ENCODE data around the gene CHD2.

CHD2 gene

DNA sequence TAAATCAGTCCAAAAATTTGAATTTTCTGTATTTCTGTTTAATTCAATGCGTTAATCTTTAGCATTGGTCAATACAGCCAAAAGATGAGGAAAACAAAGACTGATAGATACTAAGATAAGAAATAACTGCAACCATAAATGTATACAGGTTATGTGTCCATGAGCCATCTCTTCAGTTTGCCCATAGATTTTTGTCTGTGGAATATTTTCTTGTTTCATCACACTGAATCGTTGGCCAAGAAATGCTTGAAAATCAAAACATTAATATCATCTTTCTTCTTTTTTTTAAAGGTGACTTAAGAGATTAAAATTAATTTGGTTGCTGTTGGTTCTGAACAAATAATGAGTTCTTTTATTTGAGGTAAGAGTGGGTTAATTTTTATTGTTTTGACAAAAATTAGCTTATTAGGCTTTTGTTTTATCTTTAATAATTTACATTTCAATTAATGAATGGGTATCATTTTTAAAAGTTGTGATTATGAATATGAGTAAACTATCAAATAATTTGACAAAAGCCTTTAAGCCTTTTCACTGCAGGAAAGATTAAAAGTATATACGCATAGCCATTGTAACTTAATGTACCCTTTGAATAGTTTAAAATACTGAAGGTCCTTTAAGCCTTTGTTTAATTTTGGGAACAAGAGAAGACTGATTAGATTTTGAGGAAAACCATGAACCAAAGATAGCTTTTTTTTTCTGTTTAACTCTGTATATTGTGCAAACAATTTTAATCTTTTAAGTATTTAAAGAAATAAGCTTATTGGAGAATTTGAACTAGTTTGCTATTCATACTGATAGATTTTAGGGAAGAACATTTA lies 14.7 kb upstream of the CHD2 start:
- no peak for DNase-seq

- DNase-seq = no peak
These were observed 14.0 kb upstream of the CHD2 start for GRCh38 chr15:92886042-92886537.

- DNase-seq = no peak
These were observed 13.3 kb upstream of the CHD2 start for GRCh38 chr15:92886815-92887214.

DNA sequence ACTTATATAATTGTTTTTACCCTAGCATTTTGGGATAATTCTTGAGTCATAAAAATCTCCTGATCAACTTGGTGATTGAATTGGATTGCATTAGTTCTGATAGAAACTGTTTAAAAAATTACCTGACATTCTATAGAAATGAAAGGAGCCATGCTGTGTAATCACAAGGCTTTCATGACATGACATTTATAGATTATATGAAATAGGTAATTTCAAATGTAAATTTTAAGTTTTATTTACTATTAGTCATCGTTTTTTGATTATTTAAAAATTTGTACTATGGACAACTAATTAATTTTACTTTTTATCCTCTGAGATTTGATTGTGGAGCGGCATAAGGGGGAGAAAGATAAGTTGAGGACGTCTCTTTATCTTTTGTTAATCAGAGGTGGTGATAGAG lies 12.3 kb upstream of the CHD2 start:
- no peak for DNase-seq

DNA sequence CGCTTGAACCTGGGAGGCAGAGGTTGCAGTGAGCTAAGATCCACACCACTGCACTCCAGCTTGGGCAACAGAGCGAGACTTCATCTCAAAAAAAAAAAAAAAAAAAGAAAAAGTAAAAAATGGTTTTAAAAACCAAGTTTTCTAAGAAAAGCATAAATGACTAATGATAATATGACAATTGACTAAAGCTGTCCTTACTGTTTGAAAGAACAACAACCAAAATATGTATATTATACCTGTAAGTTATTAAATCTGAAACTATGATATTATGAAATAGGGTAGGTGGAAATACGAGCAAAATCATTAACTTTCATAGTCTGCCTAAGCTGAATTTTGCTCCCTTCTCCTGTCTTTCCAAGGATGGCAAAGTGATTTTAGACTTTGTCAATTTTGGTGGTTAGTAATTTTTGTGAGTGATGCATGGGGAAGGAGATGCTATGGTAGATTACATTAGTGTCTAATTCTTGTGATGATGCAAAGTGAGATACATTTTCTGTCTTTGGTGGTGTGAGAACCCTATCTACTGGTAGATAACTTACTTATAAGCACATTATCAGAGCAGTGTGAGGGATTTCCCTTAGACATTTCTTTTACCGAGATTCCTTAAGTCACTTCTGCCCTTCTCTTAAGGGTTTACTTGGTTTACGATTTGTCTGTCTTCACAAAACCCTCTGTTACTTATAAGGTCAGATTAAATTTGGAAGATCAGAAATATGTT lies 10.6 kb upstream of the CHD2 start:
- no peak for DNase-seq

- DNase-seq = no peak
These were observed 8.5 kb upstream of the CHD2 start for GRCh38 chr15:92891533-92892200.

DNA sequence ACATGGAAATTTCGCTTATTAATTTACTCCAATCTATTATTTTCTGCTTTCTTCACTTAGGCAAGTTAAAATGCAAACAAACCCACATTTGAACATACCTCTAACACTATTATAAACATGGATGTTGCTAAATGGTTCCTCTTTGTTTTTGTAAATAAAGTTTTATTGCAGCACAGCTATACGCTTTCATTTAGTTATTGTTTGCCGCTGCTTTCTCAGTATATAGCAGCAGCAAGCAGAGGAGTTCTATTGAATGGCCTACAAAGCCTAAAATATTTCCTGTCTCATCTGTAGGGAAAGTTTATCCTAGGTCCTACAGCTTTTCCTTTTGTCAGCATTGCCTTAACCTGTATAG lies 7.9 kb upstream of the CHD2 start:
- no peak for DNase-seq

DNA sequence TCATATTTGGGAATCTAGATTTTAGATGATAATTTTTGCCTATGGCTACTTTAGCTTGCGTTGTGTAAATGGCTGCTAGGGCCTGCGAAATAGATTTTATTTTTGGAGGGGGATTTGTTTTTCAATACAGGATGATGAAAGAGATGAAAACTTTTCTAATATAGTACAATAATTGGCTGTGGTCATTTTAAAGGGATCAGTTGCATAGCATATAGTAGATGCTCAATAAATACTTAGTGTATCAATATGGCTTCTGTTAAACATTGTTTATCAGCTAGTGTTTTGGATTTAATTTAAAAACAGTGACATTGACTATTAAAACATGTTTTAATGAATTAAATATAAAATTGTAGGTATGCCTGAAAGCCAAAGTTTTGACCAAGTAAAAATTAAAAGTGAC lies 6.9 kb upstream of the CHD2 start:
- no peak for DNase-seq

DNA sequence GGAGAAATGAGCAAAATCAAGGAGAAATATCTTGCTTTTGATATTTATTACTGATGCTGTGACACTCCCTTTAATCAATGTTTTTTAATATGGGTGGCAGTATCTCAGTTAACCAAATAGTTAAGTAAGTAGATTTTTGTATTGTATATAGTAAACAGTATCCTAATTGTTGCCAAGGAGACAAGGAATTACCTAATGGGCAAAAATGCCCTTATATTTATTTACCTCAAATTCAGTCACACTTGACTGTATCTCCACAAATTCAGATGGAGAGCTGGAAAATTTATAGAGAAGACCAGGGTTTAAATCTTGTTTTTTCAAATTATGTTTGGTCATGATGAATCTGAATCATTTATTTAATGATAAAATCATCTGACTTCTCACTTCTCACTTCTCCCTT lies 3.6 kb upstream of the CHD2 start:
- DNase-seq = no peak

DNA sequence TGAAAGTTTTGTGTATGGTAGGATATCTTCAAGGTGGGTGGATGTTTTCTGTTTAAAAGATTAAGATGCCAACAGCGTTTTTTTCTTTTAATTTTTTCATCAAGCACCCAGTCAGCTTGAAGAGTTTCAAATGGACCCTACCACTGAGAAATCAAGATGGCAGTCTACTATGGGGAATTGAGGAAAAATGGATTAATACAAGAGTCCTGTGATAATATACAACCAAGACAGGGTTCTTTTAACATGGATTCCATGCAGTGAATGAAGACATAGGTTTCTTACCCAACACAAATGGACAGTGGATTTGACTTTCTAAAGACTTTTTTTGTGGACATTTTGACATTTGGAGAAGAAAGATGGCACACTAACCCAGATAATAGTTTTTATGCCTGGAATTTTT lies 2.5 kb upstream of the CHD2 start:
- no peak for DNase-seq

GRCh38 chr15:92898988-92899582 lies 1.0 kb upstream of the CHD2 start:
- DNase-seq = no peak

DNA sequence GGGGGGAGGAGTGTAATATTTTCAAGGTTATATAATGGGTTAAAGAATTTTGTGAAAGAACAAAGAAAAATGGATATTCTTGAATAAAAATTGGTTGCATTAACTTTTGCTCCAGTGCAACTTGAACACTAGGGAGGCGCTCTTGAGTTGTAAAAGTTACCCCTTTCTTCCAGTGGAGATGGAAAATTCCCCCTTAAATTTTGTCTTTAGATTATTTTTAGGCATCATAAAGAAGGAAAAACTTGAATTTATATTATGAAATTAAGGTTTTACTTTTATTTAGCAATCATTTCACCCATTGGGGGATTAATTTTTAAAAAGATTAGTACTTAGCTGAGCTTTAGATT lies 550 bp upstream of the CHD2 start:
- no peak for DNase-seq

DNA sequence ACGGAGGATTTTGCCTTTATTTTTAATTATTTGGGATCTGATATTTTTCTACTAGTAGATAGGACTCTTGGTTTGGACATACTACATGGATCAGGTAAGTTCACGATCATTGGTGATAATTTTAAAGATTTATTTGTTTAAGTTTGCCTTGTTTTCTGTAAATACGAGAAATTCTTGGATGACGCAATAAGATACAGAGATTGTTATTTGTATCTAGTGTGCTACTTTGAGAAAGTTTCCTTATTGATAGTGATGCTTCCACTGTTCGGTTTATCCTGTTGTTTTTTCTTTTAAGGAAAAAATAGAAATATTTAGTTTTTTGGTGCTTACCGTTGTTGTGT lies 577 bp downstream of the CHD2 start:
- no peak for DNase-seq

DNA sequence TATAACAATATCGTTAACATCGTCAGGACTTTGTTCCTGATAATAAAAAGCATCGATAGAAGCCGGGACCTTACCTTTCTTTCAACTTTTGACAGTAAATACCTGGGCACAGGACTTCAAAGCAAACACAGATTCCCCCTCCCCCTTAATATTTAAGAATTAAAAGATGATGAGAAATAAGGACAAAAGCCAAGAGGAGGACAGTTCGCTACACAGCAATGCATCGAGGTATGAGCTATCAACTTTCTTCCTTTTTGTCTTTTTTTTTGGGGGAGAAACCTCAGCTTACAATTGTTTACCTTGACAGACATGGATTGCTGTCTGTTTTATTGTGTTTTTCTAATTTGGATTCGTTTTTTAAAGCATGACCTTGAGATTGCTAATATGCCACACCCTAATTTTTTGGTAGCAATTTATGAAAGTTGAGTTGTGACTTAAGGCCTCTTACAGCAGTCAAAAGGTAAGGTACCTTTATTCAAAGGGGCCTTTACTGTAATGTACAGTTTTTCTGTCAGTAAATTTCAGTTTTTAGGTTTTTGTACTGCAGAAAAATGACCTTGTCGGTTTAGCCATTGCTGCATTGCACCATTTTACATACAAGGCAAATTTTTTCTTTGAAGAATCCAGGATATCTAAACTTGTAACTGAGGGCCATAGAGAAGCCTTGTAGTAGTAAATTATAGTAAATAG lies 1.1 kb downstream of the CHD2 start:
- DNase-seq = no peak

DNA sequence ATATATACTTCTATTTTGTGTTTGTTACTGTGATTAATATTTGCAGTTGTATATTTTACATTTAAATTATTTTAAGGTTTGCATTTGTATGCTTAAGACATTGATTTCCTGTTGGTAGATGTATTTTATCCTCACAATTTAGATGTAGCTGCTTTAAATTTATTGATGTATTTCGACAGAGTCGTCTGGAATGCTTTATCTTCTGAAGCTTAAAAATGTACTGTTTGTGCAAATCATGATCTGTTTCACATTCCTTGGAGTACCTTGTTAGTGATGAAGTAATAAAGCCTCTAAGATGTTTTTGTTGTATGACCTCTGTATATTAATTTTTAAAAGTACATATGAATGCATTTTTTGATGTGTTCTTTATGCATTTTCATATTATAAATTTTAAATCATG lies 1.9 kb downstream of the CHD2 start:
- DNase-seq = no peak

DNA sequence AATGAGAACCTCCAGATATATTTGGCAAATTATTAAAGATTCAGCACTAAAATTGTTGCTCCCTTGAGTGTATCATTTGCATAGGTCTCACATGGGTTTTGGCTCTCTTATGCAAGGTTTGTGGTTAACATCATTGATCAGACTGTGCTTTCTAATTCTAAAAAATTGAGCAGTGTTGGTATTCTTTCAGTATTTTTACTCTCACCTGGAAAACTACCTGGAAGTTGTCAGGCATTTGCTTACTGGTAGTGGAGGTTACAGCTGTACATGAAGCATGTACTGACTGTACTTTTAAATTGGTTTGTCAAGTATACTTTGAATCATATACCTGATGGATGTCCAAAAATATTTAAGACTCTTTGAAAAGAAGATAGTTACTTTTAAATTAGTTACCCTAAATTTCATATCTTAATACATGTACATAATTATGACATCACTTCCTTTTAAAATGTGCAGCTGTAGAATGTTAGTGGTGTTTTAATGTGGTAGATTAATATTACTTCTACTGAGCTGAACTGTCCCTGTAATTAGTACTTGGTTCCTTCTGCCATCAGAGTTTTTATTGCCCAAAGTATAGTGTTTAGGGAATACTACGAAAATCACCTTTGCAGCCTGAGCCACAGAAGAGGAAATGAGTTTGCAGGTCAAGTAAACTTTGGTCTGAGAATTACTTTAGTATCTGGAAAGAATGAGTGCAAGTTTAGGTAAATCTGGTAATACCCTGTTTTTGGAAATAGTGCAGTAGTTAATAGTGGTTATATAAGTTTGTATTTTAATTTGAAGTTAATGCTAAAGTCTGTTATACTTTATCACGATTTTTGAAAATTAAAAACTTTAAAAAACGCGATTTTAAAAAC lies 2.8 kb downstream of the CHD2 start:
- no peak for DNase-seq

- DNase-seq = no peak
These were observed 3.5 kb downstream of the CHD2 start for GRCh38 chr15:92903631-92903965.

- peak; percentile 98 for DNase-seq
These were observed 4.0 kb downstream of the CHD2 start for GRCh38 chr15:92903966-92904721.

DNA sequence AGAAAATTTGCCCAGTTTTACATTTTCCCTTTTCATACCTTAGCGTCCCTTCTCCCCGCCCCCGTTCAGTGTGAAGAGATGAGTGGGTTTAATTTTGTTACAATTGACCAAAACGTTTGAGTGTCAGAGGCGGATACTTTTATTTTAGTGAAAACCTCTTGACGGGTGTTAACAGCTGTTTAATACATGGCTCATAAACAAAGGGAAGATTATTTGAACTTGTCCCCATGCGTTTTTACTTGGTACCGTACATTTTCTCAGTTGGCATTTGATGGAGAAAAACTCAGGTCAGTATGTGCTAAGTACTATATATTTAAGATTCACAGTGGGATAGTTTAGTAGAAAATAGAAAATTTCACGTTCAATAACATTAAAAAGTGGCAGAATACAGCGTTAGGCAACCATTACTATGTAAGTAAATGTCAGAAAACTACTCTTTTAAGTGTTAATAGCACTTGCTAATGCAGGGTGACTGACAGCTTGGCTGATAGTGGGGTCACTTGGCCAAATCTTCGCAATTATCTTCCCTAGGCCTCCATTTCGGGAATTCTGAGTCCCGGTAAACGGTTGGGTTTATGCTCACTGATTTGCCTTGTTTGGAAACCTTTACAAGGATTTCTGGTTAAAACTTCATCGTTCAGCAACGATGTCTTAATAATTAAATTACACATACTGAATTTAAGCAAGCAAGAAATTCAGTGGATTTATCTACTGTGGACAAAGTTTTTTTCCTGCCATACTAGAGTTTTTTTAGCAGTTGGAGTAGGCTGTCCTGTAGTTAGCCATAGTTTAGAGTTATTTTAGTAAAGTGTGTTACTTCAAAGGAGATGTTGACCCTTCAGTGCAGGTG lies 4.8 kb downstream of the CHD2 start:
- no peak for DNase-seq

- no peak for DNase-seq
These were observed 5.9 kb downstream of the CHD2 start for GRCh38 chr15:92906020-92906419.
